GM21423 (cell line): Measurements from ENCODE around the gene SLC26A5.
"Not testable (repeated sequence)": the region's sequence is repeated elsewhere in the genome, so short reads cannot be mapped to it uniquely, and the experiment has no call there.

Source experiments
- ATAC-seq: cut with Tn5 transposase; IDR thresholded peaks from one replicate; pipeline ENCODE4 v1.9.1; 2021; ENCODE audit warnings: mild to moderate bottlenecking, moderate library complexity; ENCODE audit not compliant: unreplicated experiment

Gene SLC26A5

GRCh38 chr7:103405789-103406613 lies 40.0 kb downstream of the SLC26A5 start:
- ATAC-seq: not testable (repeated sequence)

- not testable (repeated sequence) for ATAC-seq
Observed at GRCh38 chr7:103399687-103400086, 46.3 kb downstream of the SLC26A5 start.

- ATAC-seq: no peak
Observed at GRCh38 chr7:103398483-103399127, 47.4 kb downstream of the SLC26A5 start.

GRCh38 chr7:103396471-103396870 lies 49.5 kb downstream of the SLC26A5 start:
- no peak for ATAC-seq

- ATAC-seq: no peak
Observed at GRCh38 chr7:103395071-103395470, 50.9 kb downstream of the SLC26A5 start.

- no peak for ATAC-seq
Observed at GRCh38 chr7:103394566-103394965, 51.4 kb downstream of the SLC26A5 start.

- ATAC-seq: no peak
Observed at GRCh38 chr7:103391976-103392375, 54.0 kb downstream of the SLC26A5 start.

GRCh38 chr7:103391150-103391549 lies 54.9 kb downstream of the SLC26A5 start:
- no peak for ATAC-seq

GRCh38 chr7:103389263-103389662 lies 56.7 kb downstream of the SLC26A5 start:
- no peak for ATAC-seq

GRCh38 chr7:103388469-103389140 lies 57.4 kb downstream of the SLC26A5 start:
- ATAC-seq: no peak

- no peak for ATAC-seq
Observed at GRCh38 chr7:103387242-103387641, 58.8 kb downstream of the SLC26A5 start.

- no peak for ATAC-seq
Observed at GRCh38 chr7:103382032-103382402, 64.0 kb downstream of the SLC26A5 start.

- ATAC-seq: no peak
Observed at GRCh38 chr7:103381280-103382031, 64.6 kb downstream of the SLC26A5 start.

- ATAC-seq: no peak
Observed at GRCh38 chr7:103380395-103381191, 65.4 kb downstream of the SLC26A5 start.

GRCh38 chr7:103379270-103379975 lies 66.6 kb downstream of the SLC26A5 start:
- ATAC-seq: no peak

- no peak for ATAC-seq
Observed at GRCh38 chr7:103373866-103374643, 72.0 kb downstream of the SLC26A5 start.

GRCh38 chr7:103369432-103369831 lies 76.6 kb downstream of the SLC26A5 start:
- ATAC-seq: no peak

- no peak for ATAC-seq
Observed at GRCh38 chr7:103349805-103350204, 96.2 kb downstream of the SLC26A5 start.

GRCh38 chr7:103348959-103349358 lies 97.0 kb downstream of the SLC26A5 start:
- ATAC-seq: no peak
